Psoas muscle (tissue), 8 donors: ENCODE results near the gene L1TD1. TPM values are rescaled to one million over a fixed set of nuclear protein-coding genes. Genes with fewer than 3 reads are reported as not detected.

Source experiments
- ATAC-seq, 4 donors: fragments of 200-7000 bp; cut with Tn5 transposase; one replicate each; pipeline ENCODE4 v1.9.1; 2020; ENCODE audit warnings: moderate library complexity in 3 of 4, mild to moderate bottlenecking in 2 of 4
- DNase-seq, 2 donors: peaks; one replicate each; pipeline ENCODE4 v3.0.0-alpha.2; 2020
- H3K27ac ChIP-seq: fragments of 200-600 bp; one replicate; pipeline ENCODE4 v1.8.0; 2022
- H3K27me3 ChIP-seq, 3 donors: fragments of 200-600 bp in 1 of 3; one replicate each; pipeline versions ENCODE4 v1.6.1 to v1.8.0; 2013 to 2022; ENCODE audit warnings: low read length in 2 of 3, mild to moderate bottlenecking in 2 of 3, moderate library complexity in 1 of 3; ENCODE audit not compliant: insufficient read depth in 3 of 3
- H3K36me3 ChIP-seq, 2 donors: fragments of 200-600 bp in 1 of 2; one replicate each; pipeline versions ENCODE4 v1.6.1 to v1.8.0; 2013 to 2022; ENCODE audit warnings: low read depth in 1 of 2, mild to moderate bottlenecking in 1 of 2, moderate library complexity in 1 of 2; ENCODE audit not compliant: insufficient read depth in 1 of 2
- H3K4me1 ChIP-seq: fragments of 200-600 bp; one replicate; pipeline ENCODE4 v1.8.0; 2022
- H3K4me3 ChIP-seq: fragments of 200-600 bp; one replicate; pipeline ENCODE4 v1.8.0; 2022; ENCODE audit warnings: mild to moderate bottlenecking
- H3K9me3 ChIP-seq: fragments of 200-600 bp; one replicate; pipeline ENCODE4 v1.8.0; 2022
- CTCF ChIP-seq: fragments of 200-600 bp; IDR thresholded peaks from one replicate; pipeline ENCODE4 v1.8.0; 2022; ENCODE audit warnings: antibody characterized with exemption
- WGBS, 3 donors: extraction: QIAGEN DNeasy Blood & Tissue Kit; methylation state at CpG; one replicate each; pipeline versions ENCODE4 v1.1.6 to v1.1.7; 2013; 5-methylcytosine and 5-hydroxymethylcytosine counted together
- intact Hi-C, 2 donors: fragments of 100-400 bp; cut with DNase I; formaldehyde crosslinking; loops; one replicate each; pipeline versions ENCODE4 v1.11.0 to v1.14.2; 2022
- polyA plus RNA-seq, 3 donors: library from polyadenylated mRNA; stranded (reverse); fragments of 200-250 nt; gene quantifications; one replicate each; pipeline ENCODE4 v1.2.3, GENCODE V29; 2013
- total RNA-seq, 4 donors: library from RNA; stranded (reverse); fragmentation: NEBNext Ultra II Directional in 2 of 4; extraction: Animal tissue kit (Norgen Biotek cat#: 25700) in 2 of 4; gene quantifications; one replicate each; pipeline versions ENCODE4 v1.2.1 to v1.2.4, GENCODE V29; 2021 to 2023
- donor health status: healthy with polysubstance abuse.
- donor health status: DM: no; HTN: no; CAD: no; lungs with moderate emphysema.
- donor health status: Bipolar disorder and iron deficiency.
- donor health status: healthy.
- donor health status: DM: yes; HTN: yes; CAD: no.
- donor health status: DM: no; HTN: no; CAD: no.
- donor health status: DM: no; HTN: no; CAD: no.
- donor health status: DM: yes; HTN: yes; CAD: no.

The L1TD1 gene
- total and polyA plus RNA-seq, 7 donors, result 0.01 to 0.06 (median 0.04) TPM; not detected in 3

DNA sequence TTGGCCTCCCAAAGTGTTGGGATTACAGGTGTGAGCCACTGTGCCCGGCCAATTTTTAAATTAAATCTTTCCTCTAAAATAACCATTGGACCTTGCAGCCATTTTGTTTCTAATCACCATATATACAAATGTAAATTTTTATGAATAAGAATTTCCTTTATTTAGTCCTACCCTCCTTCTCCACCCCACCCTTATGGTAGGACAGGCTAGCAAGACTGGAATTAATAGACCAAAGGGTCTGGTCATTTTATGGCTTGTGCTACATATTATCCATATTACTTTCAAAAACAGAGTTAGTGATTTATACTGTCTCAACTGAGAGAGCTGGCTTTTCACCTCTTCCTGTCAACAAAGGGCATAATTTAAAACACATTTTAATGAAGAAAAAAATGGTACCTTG is 26.5 kb downstream of the L1TD1 start:
- H3K27me3 ChIP-seq, result no peaks in the 10 kb centered on the region
- no peak overlapping the region for H3K27ac ChIP-seq
- no peak overlapping the region for H3K4me3 ChIP-seq
- no peaks in the 10 kb centered on the region for H3K36me3 ChIP-seq
- 90 to 95% (median 93%) methylated on average over 1 of the region's 1 CpG for WGBS, 3 donors
- no peak for ATAC-seq
- intact Hi-C loops, result no loop called here
- no peak for TF ChIP-seq CTCF
- H3K9me3 ChIP-seq, result no peaks in the 10 kb centered on the region
- no peak for DNase-seq
- H3K4me1 ChIP-seq, result no peaks in the 10 kb centered on the region

- Histone ChIP-seq H3K9me3 (no peaks in the 10 kb centered on the region), H3K27ac (no peak overlapping the region), H3K4me1 (no peaks in the 10 kb centered on the region), H3K4me3 (no peak overlapping the region), H3K27me3 (no peaks in the 10 kb centered on the region), H3K36me3 (no peaks in the 10 kb centered on the region)
- no peak for TF ChIP-seq CTCF
- DNase-seq, result no peak
- no peak for ATAC-seq
- WGBS, 3 donors, result 71 to 90% (median 88%) methylated on average over 9 of the region's 9 CpGs
- intact Hi-C loops, result no loop called here
Observed at GRCh38 chr1:62222321-62222720, 27.7 kb downstream of the L1TD1 start.

DNA sequence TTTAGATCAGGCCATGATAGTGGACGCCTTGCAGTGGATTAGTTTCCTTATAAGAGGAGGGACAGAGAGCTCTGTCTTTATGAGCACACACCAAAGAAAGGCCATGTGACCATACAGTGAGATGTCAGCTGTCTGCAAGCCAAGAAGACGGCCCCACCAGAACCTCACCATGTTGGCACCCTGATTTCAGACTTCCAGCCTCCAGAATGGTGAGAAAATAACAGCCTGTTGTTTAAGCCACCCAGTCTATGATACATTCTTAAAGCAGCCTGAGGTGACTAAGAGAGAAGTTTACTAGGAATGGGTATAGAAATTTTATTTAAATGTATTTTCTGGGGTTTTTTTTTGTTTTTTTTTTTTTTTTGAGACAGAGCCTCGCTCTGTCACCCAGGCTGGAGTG is 29.5 kb downstream of the L1TD1 start:
- TF ChIP-seq CTCF, result no peak
- H3K4me3 ChIP-seq, result no peak overlapping the region
- no peaks in the 10 kb centered on the region for H3K27me3 ChIP-seq
- 42 to 45% (median 45%) methylated on average over 2 of the region's 3 CpGs for WGBS, 3 donors
- H3K27ac ChIP-seq, result no peak overlapping the region
- H3K4me1 ChIP-seq, result no peaks in the 10 kb centered on the region
- DNase-seq (no peak), ATAC-seq (no peak)
- no peaks in the 10 kb centered on the region for H3K9me3 ChIP-seq
- no peaks in the 10 kb centered on the region for H3K36me3 ChIP-seq
- intact Hi-C loops, result no loop called here

- WGBS, 3 donors, result 87 to 90% (median 90%) methylated on average over 11 of the region's 11 CpGs
- ATAC-seq, result no peak
- intact Hi-C loops, result no loop called here
Observed at GRCh38 chr1:62227496-62227895, 32.8 kb downstream of the L1TD1 start.

More at GRCh38 chr1:62227496-62227895, 32.8 kb downstream of the L1TD1 start:
- Histone ChIP-seq H3K4me1 (no peaks in the 10 kb centered on the region), H3K36me3 (no peaks in the 10 kb centered on the region), H3K9me3 (no peaks in the 10 kb centered on the region), H3K27me3 (no peaks in the 10 kb centered on the region), H3K4me3 (no peak overlapping the region), H3K27ac (no peak overlapping the region)
- DNase-seq, result no peak
- TF ChIP-seq CTCF, result no peak
